AG09319 (cell line): Measurements from ENCODE around the gene AVEN.

Experiments
- DNase-seq: peaks from one replicate; pipeline ENCODE4 v3.0.0-alpha.2; 2010; ENCODE audit warnings: low read depth; ENCODE audit errors: extremely low read depth
- CTCF ChIP-seq: IDR thresholded peaks from 2 replicates; pipeline ENCODE4 v1.5.1; 2011; ENCODE audit warnings: low read depth, mild to moderate bottlenecking, inconsistent platforms, low read length, moderate library complexity

The AVEN gene

GRCh38 chr15:33934921-33935320 is 104.1 kb downstream of the AVEN start:
- no peak for TF ChIP-seq CTCF
- DNase-seq = no peak

- no peak for TF ChIP-seq CTCF
- DNase-seq = no peak
Observed at GRCh38 chr15:33934396-33934795, 104.6 kb downstream of the AVEN start.

GRCh38 chr15:33932734-33933133 is 106.3 kb downstream of the AVEN start:
- DNase-seq = no peak
- no peak for TF ChIP-seq CTCF

GRCh38 chr15:33926260-33926659 is 112.7 kb downstream of the AVEN start:
- no peak for DNase-seq
- no peak for TF ChIP-seq CTCF

- no peak for TF ChIP-seq CTCF
- no peak for DNase-seq
Observed at GRCh38 chr15:33923446-33923845, 115.6 kb downstream of the AVEN start.

- DNase-seq = no peak
- no peak for TF ChIP-seq CTCF
Observed at GRCh38 chr15:33915571-33916407, 123.2 kb downstream of the AVEN start.

- no peak for DNase-seq
- TF ChIP-seq CTCF = no peak
Observed at GRCh38 chr15:33913459-33913858, 125.5 kb downstream of the AVEN start.
